Measurements from ENCODE around the gene ZSCAN18.

DNA sequence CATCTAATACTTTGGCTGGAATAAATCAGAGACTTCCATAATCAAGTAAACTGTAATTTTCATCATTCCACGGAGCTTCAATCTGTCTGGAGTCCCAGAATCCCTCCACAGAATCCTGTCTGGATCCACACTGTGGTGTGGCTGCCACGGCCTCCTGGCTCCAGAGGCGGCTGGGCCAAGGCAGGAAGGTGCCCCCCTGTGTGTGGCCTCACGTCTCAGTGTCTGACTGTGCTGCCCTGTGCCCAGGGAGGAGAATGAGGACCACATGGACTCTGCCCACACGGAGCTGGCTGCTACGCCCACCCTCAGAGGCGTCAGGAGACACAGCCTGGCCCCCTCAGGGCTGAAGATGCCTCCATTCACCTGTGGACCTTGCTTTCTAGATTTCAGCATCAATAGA, 51.2 kb downstream of the ZSCAN18 start:
- TF ChIP-seq TAF1 (IDR thresholded peaks at IDR 0.05; ENCODE audit: borderline replicate concordance, low read depth, low read length), result no peak
- no peak for TF ChIP-seq POLR2AphosphoS5 (IDR thresholded peaks at IDR 0.05; ENCODE audit: low read depth, low read length)

Measured in GM12892 (cell line).